ENCODE results near the gene DICER1.

GRCh38 chr14:95196268-95196667 is 38.9 kb upstream of the DICER1 start:
- TF ChIP-seq ELF4 (CRISPR knock-in tag; IDR thresholded peaks at IDR 0.05; ENCODE audit: low read depth) (no peak), GRHL2 (CRISPR knock-in tag; IDR thresholded peaks at IDR 0.05; ENCODE audit: insufficient replicate concordance, severe bottlenecking) (no peak), CREB1 (CRISPR knock-in tag; IDR thresholded peaks at IDR 0.05) (no peak), CTCF (IDR thresholded peaks at IDR 0.05) (no peak), ETV6 (CRISPR knock-in tag; IDR thresholded peaks at IDR 0.05) (no peak), NR2C2 (CRISPR knock-in tag; IDR thresholded peaks at IDR 0.05) (no peak), ZNF317 (CRISPR knock-in tag; IDR thresholded peaks at IDR 0.05; ENCODE audit: borderline replicate concordance, low read depth) (no peak), NFYB (CRISPR knock-in tag; conservative IDR thresholded peaks at IDR 0.05; ENCODE audit: low read depth) (no peak)
- TF ChIP-seq, protein P1, sequence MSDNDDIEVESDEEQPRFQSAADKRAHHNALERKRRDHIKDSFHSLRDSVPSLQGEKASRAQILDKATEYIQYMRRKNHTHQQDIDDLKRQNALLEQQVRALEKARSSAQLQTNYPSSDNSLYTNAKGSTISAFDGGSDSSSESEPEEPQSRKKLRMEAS (CRISPR knock-in tag; IDR thresholded peaks at IDR 0.05): no peak
